Breast epithelium (tissue), 4 donors: ENCODE measurements around the gene ZNF394. TPM values are rescaled to one million over a fixed set of nuclear protein-coding genes. Genes with fewer than 3 reads are reported as not detected.
"Not testable (repeated sequence)": the region's sequence is repeated elsewhere in the genome, so short reads cannot be mapped to it uniquely, and the experiment has no call there.

ENCODE experiments used
- DNase-seq, 2 donors: peaks; one replicate each; pipeline ENCODE4 v3.0.0-alpha.2; 2019; ENCODE audit warnings: low spot score in 2 of 2
- H3K27ac ChIP-seq, 2 donors: fragments of 200-600 bp; sonication (generic) in 1 of 2; one replicate each; pipeline ENCODE4 v1.5.1; 2016 to 2019; ENCODE audit warnings: mild to moderate bottlenecking in 1 of 2
- H3K27me3 ChIP-seq, 2 donors: fragments of 200-600 bp; sonication (generic) in 1 of 2; one replicate each; pipeline versions ENCODE4 v1.5.1 to v1.6.0; 2017 to 2019; ENCODE audit warnings: control low read depth in 1 of 2, mild to moderate bottlenecking in 1 of 2
- H3K36me3 ChIP-seq: fragments of 200-600 bp; one replicate; pipeline ENCODE4 v1.5.1; 2019
- H3K4me1 ChIP-seq, 2 donors: fragments of 200-600 bp; sonication (generic); one replicate each; pipeline ENCODE4 v1.5.1; 2016 to 2019; ENCODE audit warnings: control low read depth in 1 of 2
- H3K4me3 ChIP-seq, 3 donors: fragments of 200-600 bp; sonication (generic); 1 replicate in 2 of 3; 2 replicates in 1 of 3; pipeline ENCODE4 v1.5.1; 2016 to 2019; ENCODE audit warnings: mild to moderate bottlenecking in 3 of 3, moderate library complexity in 2 of 3
- H3K9me3 ChIP-seq, 2 donors: fragments of 200-600 bp; sonication (generic) in 1 of 2; one replicate each; pipeline ENCODE4 v1.5.1; 2016 to 2019; ENCODE audit warnings: control low read depth in 1 of 2
- POLR2A ChIP-seq: fragments of 450-650 bp; IDR thresholded peaks from one replicate; pipeline ENCODE4 v1.6.1; 2016; ENCODE audit warnings: antibody characterized with exemption, mild to moderate bottlenecking, moderate library complexity
- POLR2AphosphoS5 ChIP-seq, 3 donors: sonication (generic); formaldehyde crosslinking; IDR thresholded peaks; one replicate each; pipeline ENCODE4 v1.6.1; 2017; ENCODE audit warnings: antibody characterized with exemption in 3 of 3
- intact Hi-C: fragments of 100-400 bp; cut with DNase I; formaldehyde crosslinking; loops from one replicate; pipeline ENCODE4 v1.15.1; 2023; ENCODE audit warnings: low total_unique reads
- total RNA-seq, 3 donors: library from RNA; depleted of rRNA; stranded (reverse); fragments of >200 nt; gene quantifications; one replicate each; pipeline ENCODE4 v1.1.0, GENCODE V29; 2016
- TF ChIP-seq, protein P1 (sequence below), 3 donors: fragments of 450-650 bp; IDR thresholded peaks; one replicate each; pipeline ENCODE4 v1.5.1; 2016 to 2017; ENCODE audit warnings: antibody characterized with exemption in 3 of 3, mild to moderate bottlenecking in 3 of 3, moderate library complexity in 3 of 3

Gene ZNF394
- total RNA-seq, 3 donors from 2014 or later = 42.2 to 58.7 (median 58.3) TPM

GRCh38 chr7:99521399-99521798 lies 21.3 kb upstream of the ZNF394 start:
- no peak overlapping the region for H3K27ac ChIP-seq
- no peaks in the 10 kb centered on the region for H3K27me3 ChIP-seq
- no peaks in the 10 kb centered on the region for H3K4me1 ChIP-seq
- H3K9me3 ChIP-seq = no peaks in the 10 kb centered on the region
- TF ChIP-seq POLR2AphosphoS5 (IDR thresholded peaks at IDR 0.05) (no peak), POLR2A (no peak)
- TF ChIP-seq, protein P1, sequence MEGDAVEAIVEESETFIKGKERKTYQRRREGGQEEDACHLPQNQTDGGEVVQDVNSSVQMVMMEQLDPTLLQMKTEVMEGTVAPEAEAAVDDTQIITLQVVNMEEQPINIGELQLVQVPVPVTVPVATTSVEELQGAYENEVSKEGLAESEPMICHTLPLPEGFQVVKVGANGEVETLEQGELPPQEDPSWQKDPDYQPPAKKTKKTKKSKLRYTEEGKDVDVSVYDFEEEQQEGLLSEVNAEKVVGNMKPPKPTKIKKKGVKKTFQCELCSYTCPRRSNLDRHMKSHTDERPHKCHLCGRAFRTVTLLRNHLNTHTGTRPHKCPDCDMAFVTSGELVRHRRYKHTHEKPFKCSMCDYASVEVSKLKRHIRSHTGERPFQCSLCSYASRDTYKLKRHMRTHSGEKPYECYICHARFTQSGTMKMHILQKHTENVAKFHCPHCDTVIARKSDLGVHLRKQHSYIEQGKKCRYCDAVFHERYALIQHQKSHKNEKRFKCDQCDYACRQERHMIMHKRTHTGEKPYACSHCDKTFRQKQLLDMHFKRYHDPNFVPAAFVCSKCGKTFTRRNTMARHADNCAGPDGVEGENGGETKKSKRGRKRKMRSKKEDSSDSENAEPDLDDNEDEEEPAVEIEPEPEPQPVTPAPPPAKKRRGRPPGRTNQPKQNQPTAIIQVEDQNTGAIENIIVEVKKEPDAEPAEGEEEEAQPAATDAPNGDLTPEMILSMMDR (IDR thresholded peaks at IDR 0.05) = no peak
- H3K36me3 ChIP-seq = peaks cover 3% of the 10 kb centered on the region
- DNase-seq = no peak
- intact Hi-C loops = no loop called here
- no peak overlapping the region for H3K4me3 ChIP-seq

- Histone ChIP-seq H3K9me3 (no peaks in the 10 kb centered on the region), H3K36me3 (peaks cover 6% of the 10 kb centered on the region), H3K27me3 (no peaks in the 10 kb centered on the region), H3K4me3 (no peak overlapping the region), H3K27ac (no peak overlapping the region), H3K4me1 (no peaks in the 10 kb centered on the region)
- no peak for DNase-seq
- intact Hi-C loops = no loop called here
- TF ChIP-seq POLR2A = no peak
These were observed 14.0 kb upstream of the ZNF394 start for GRCh38 chr7:99514050-99514449.

DNA sequence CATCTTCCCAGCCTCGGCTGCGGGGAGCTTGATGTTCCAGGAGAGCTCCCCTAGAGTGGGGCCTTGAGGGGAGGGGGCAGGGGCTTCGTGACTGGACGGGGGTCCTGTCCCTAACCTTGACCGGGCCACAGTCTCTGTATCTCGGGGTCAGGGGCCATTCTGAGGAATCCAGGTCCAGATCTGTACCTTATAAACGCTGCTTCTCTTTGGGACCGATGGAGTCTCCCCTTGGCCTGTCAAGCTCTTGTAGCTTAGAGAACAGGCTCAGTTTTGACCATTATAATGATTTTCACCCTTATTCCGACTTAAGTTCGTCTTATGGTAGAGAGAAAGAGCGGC lies 5.2 kb upstream of the ZNF394 start:
- Histone ChIP-seq H3K9me3 (no peaks in the 10 kb centered on the region), H3K27ac (peak overlapping the region; percentile 96), H3K4me1 (peaks cover 0 to 20% of the 10 kb centered on the region in 2 donors), H3K27me3 (no peaks in the 10 kb centered on the region), H3K36me3 (no peaks in the 10 kb centered on the region), H3K4me3 (peak overlapping the region; percentile 73 to 87 (median 77))
- TF ChIP-seq, protein P1 (IDR thresholded peaks at IDR 0.05) = no peak
- TF ChIP-seq POLR2AphosphoS5 (IDR thresholded peaks at IDR 0.05) (no peak), POLR2A (no peak)
- intact Hi-C loops = no loop called here
- DNase-seq = no peak

DNA sequence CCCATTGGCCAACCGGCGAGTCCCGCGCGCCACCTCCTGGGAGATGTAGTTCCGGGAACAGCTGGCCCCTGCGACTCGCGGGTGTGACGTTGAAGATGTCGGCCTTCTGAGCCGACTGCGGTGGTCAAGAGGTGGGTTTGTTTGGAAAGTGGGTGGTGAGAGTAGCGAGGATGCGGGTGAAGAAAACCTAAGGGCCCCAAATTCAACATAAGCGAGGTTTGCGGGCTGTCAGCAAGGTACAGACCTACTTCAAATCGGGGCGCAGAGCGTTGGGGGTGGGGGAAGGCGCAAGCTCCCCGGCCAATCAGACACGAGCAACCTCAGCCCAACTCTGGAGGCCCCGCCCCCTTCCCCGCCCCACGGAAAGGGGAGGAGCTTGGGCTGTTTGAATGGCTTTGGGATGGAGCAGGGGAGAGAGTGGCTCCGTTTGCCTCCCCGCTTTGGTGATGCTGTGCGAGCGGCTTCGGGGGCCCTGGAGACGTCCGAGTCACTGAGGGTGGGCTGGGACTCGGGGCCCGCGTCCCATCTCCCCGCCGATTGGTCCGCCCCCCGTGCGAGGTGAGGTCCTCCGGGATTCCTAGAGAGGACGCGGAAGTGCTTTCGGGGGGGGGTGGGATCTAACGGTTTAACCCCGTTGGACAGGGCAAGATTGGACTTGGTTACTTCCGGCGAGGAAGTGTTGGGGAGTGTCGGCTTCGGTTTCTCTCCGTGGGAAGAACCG lies 4.7 kb upstream of the ZNF394 start, which contains the start of gene ZKSCAN5:
ZKSCAN5 (plus strand) TSS at position 60 of the 721 bp plus-strand sequence. CDS start 1,383 bp downstream, outside the sequence.
- peak within 1 kb of the TSS; percentile 96 for H3K27ac ChIP-seq
- TF ChIP-seq POLR2AphosphoS5 (IDR thresholded peaks at IDR 0.05) (peak; percentile 62 to 84 (median 65)), POLR2A (peak; percentile 52)
- TF ChIP-seq, protein P1 (IDR thresholded peaks at IDR 0.05) = no peak
- DNase-seq = peak; percentile 98 to 99
- peak within 1 kb of the TSS; percentile 73 to 87 (median 77) for H3K4me3 ChIP-seq
- H3K36me3 ChIP-seq = no peaks in the 10 kb centered on the region
- H3K9me3 ChIP-seq = no peaks in the 10 kb centered on the region
- peaks cover 0 to 20% of the 10 kb centered on the region in 2 donors for H3K4me1 ChIP-seq
- intact Hi-C loops = no loop called here
- no peaks in the 10 kb centered on the region for H3K27me3 ChIP-seq

DNA sequence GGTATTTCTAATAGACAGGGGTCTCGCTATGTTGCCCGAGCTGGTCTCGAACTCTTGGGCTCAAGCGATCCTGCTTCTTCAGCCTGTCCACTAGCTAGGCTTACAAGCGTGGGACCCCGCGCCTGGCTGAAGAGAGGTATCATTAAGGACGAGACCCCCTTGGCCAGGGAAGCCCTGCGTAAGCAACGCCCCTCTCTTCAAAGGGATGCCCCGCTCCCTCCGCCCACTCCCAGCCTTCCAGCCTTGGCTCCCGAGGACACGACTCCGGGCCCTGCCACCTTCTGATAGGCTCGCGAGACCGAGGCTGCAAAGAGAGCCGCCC lies 4.2 kb upstream of the ZNF394 start:
- TF ChIP-seq, protein P1 (IDR thresholded peaks at IDR 0.05) = no peak
- TF ChIP-seq POLR2A = peak; percentile 11
- no peaks in the 10 kb centered on the region for H3K9me3 ChIP-seq
- peak in 1 of 2 donors; percentile 98 for DNase-seq
- H3K36me3 ChIP-seq = no peaks in the 10 kb centered on the region
- peak overlapping the region; percentile 96 for H3K27ac ChIP-seq
- no peaks in the 10 kb centered on the region for H3K27me3 ChIP-seq
- H3K4me1 ChIP-seq = peaks cover 0 to 20% of the 10 kb centered on the region in 2 donors
- intact Hi-C loops = no loop called here
- peak overlapping the region; percentile 73 to 87 (median 77) for H3K4me3 ChIP-seq

DNA sequence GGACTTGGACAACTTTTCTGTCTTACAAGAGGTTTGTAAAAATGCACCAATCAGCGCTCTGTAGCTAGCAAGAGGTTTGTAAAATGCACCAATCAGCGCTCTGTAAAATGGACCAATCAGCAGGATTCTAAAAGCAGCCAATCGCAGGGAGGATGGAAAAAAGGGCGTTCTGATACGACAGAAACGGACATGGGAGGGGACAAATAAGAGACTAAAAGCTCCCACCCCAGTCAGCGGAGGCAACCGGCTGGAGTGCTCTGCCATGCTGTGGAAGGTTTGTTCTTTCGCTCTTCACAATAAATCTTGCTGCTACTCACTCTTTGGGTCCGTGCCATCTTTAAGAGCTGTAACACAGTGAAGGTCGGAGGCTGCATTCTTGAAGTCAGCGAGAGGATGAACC lies 1.2 kb upstream of the ZNF394 start:
- DNase-seq, H3K27me3 ChIP-seq, H3K27ac ChIP-seq, H3K36me3 ChIP-seq, H3K9me3 ChIP-seq, intact Hi-C loops: not testable (repeated sequence)
- Histone ChIP-seq H3K4me1 (peaks cover 0 to 19% of the 10 kb centered on the region in 2 donors), H3K4me3 (peak overlapping the region in 2 of 3 donors; percentile 87 to 98)
